ENCODE results near the gene CCR1. TPM values are rescaled to one million over a fixed set of nuclear protein-coding genes. Genes with fewer than 3 reads are reported as not detected.

The CCR1 gene
- total and polyA plus RNA-seq, 2 of the 13 experiments (the other 11 are each of a cell fraction or from before 2014, with no cell fraction given): not detected

Other genes with a start within 250 kb of the CCR1 start
- gene FYCO1, start 212.5 kb downstream of the CCR1 start, total RNA-seq (2016; rRNA removed; fragmentation: Illumina TruSeq; extraction: Trizol): 2.7 and 4.9 TPM in 2 replicates
- 4.2 and 6.0 TPM in 2 replicates for gene FYCO1, start 212.5 kb downstream of the CCR1 start, polyA plus RNA-seq (2011; rRNA removed)
- gene XCR1, start 180.8 kb downstream of the CCR1 start, total RNA-seq (2016; rRNA removed; fragmentation: Illumina TruSeq; extraction: Trizol): not detected in 2 replicates
- gene XCR1, start 180.8 kb downstream of the CCR1 start, polyA plus RNA-seq (2011; rRNA removed): not detected in 2 replicates
- not detected in 2 replicates for gene CCR3, start 34.1 kb upstream of the CCR1 start, total RNA-seq (2016; rRNA removed; fragmentation: Illumina TruSeq; extraction: Trizol)
- not detected in 2 replicates for gene CCR3, start 34.1 kb upstream of the CCR1 start, polyA plus RNA-seq (2011; rRNA removed)
- not detected in 2 replicates for gene CCR2, start 145.8 kb upstream of the CCR1 start, total RNA-seq (2016; rRNA removed; fragmentation: Illumina TruSeq; extraction: Trizol)
- gene CCR2, start 145.8 kb upstream of the CCR1 start, polyA plus RNA-seq (2011; rRNA removed): not detected in 2 replicates
- not detected in 2 replicates for gene CCR5, start 162.6 kb upstream of the CCR1 start, total RNA-seq (2016; rRNA removed; fragmentation: Illumina TruSeq; extraction: Trizol)
- gene CCR5, start 162.6 kb upstream of the CCR1 start, polyA plus RNA-seq (2011; rRNA removed): not detected in 2 replicates
- not detected in 2 replicates for gene CCRL2, start 198.9 kb upstream of the CCR1 start, total RNA-seq (2016; rRNA removed; fragmentation: Illumina TruSeq; extraction: Trizol)
- gene CCRL2, start 198.9 kb upstream of the CCR1 start, polyA plus RNA-seq (2011; rRNA removed): not detected in 2 replicates